Endothelial cell of umbilical vein (primary cell): ENCODE measurements around the gene ZNF425.

Experiments used
- CTCF ChIP-seq, 2 donors: IDR thresholded peaks; 1 replicate in 1 of 2; 2 replicates in 1 of 2; pipeline ENCODE4 v1.5.1; 2011; ENCODE audit warnings: low read length in 2 of 2, mild to moderate bottlenecking in 2 of 2, moderate library complexity in 2 of 2, control low read depth in 1 of 2, inconsistent platforms in 1 of 2, low read depth in 1 of 2; ENCODE audit not compliant: insufficient read depth in 1 of 2; ENCODE audit errors: extremely low read depth in 1 of 2
- EZH2 ChIP-seq: IDR thresholded peaks from 2 replicates; pipeline ENCODE4 v1.6.1; 2012; ENCODE audit warnings: borderline replicate concordance, low read depth, mild to moderate bottlenecking, moderate library complexity, low read length, inconsistent platforms; ENCODE audit not compliant: severe bottlenecking
- FOS ChIP-seq: IDR thresholded peaks from 2 replicates; pipeline ENCODE4 v1.6.1; 2011; ENCODE audit warnings: mild to moderate bottlenecking, low read length, moderate library complexity, borderline replicate concordance; ENCODE audit not compliant: insufficient read depth
- GATA2 ChIP-seq: IDR thresholded peaks from 2 replicates; pipeline ENCODE4 v1.7.0; 2011; ENCODE audit warnings: low read depth, mild to moderate bottlenecking, moderate library complexity, mixed read lengths, low read length; ENCODE audit not compliant: insufficient read length, insufficient read depth
- JUN ChIP-seq: IDR thresholded peaks from 2 replicates; pipeline ENCODE4 v1.6.1; 2011; ENCODE audit warnings: borderline replicate concordance, low read depth; ENCODE audit not compliant: insufficient read length, insufficient read depth
- MAX ChIP-seq: IDR thresholded peaks from 2 replicates; pipeline ENCODE4 v1.6.1; 2011; ENCODE audit not compliant: insufficient read depth, insufficient read length
- MYC ChIP-seq: IDR thresholded peaks from one replicate; pipeline ENCODE4 v1.6.1; 2011; ENCODE audit warnings: mild to moderate bottlenecking, low read depth, low read length
- POLR2A ChIP-seq: IDR thresholded peaks from 2 replicates; pipeline ENCODE4 v1.6.1; 2012; ENCODE audit warnings: low read depth, mild to moderate bottlenecking, control low read depth, low read length
- POLR2AphosphoS5 ChIP-seq: IDR thresholded peaks from 2 replicates; pipeline ENCODE4 v1.6.1; 2012; ENCODE audit warnings: low read depth, mild to moderate bottlenecking, control low read depth, low read length, moderate library complexity; ENCODE audit not compliant: insufficient read depth

- TF ChIP-seq JUN (no peak), POLR2A (no peak), POLR2AphosphoS5 (no peak), CTCF (IDR thresholded peaks at IDR 0.05; ENCODE audit: extremely low read depth in 1 of 2, insufficient read depth in 1 of 2, low read depth in 1 of 2, low read length in 2 of 2) (no peak), FOS (no peak), EZH2 (no peak), MAX (no peak), GATA2 (no peak), MYC (no peak)
Observed at GRCh38 chr7:149081914-149082313, 44.2 kb downstream of the ZNF425 start.
